Calu3 (cell line): Measurements from ENCODE around the gene CAMSAP3. TPM values are rescaled to one million over a fixed set of nuclear protein-coding genes. Genes with fewer than 3 reads are reported as not detected.

Experiments used
- BruUV-seq: library from RNA; stranded (reverse); fragments of 400-500 nt; replicated peaks from 2 replicates; lab custom pipeline; 2021; lab: Mats Ljungman, UMichigan
- CTCF ChIA-PET: fragments of 300-600 bp; sonication (Branson Sonifier 250); formaldehyde crosslinking; loops from one replicate; lab custom pipeline; 2022; ENCODE audit warnings: antibody characterized with exemption; lab: Charles Lee
- DNase-seq: peaks from one replicate; pipeline ENCODE4 v3.0.0; 2022
- H3K27ac Mint-ChIP-seq: one replicate; pipeline ENCODE4 v1.8.0; 2022; ENCODE audit warnings: mixed read lengths; ENCODE audit not compliant: unreplicated experiment
- H3K27me3 Mint-ChIP-seq: one replicate; pipeline ENCODE4 v1.8.0; 2022; ENCODE audit warnings: mixed read lengths; ENCODE audit not compliant: unreplicated experiment
- H3K36me3 Mint-ChIP-seq: one replicate; pipeline ENCODE4 v1.8.0; 2022; ENCODE audit warnings: mild to moderate bottlenecking, moderate library complexity, mixed read lengths; ENCODE audit not compliant: insufficient read depth, unreplicated experiment
- H3K4me1 Mint-ChIP-seq: one replicate; pipeline ENCODE4 v1.8.0; 2022; ENCODE audit warnings: mild to moderate bottlenecking, low read depth, mixed read lengths; ENCODE audit not compliant: unreplicated experiment
- H3K4me3 Mint-ChIP-seq: one replicate; pipeline ENCODE4 v1.8.0; 2022; ENCODE audit warnings: mild to moderate bottlenecking, low read depth, moderate library complexity, mixed read lengths; ENCODE audit not compliant: unreplicated experiment
- H3K9me3 Mint-ChIP-seq: one replicate; pipeline ENCODE4 v1.8.0; 2022; ENCODE audit warnings: low read depth, mixed read lengths; ENCODE audit not compliant: unreplicated experiment
- intact Hi-C: fragments of 100-400 bp; cut with micrococcal nuclease; formaldehyde crosslinking; loops from one replicate; pipeline ENCODE4 v1.10.0; 2022; ENCODE audit not compliant: unreplicated experiment
- total RNA-seq: library from RNA; stranded (reverse); gene quantifications from 2 replicates; pipeline ENCODE4 v1.2.3, GENCODE V29; 2022
- TF ChIP-seq, protein P1 (sequence below): fragments of 200-600 bp; IDR thresholded peaks from one replicate; pipeline ENCODE4 v1.8.0; 2022; ENCODE audit warnings: antibody characterized with exemption; ENCODE audit not compliant: unreplicated experiment

CAMSAP3 gene
- total RNA-seq, 1 experiment from 2014 or later: 26.0 TPM

DNA sequence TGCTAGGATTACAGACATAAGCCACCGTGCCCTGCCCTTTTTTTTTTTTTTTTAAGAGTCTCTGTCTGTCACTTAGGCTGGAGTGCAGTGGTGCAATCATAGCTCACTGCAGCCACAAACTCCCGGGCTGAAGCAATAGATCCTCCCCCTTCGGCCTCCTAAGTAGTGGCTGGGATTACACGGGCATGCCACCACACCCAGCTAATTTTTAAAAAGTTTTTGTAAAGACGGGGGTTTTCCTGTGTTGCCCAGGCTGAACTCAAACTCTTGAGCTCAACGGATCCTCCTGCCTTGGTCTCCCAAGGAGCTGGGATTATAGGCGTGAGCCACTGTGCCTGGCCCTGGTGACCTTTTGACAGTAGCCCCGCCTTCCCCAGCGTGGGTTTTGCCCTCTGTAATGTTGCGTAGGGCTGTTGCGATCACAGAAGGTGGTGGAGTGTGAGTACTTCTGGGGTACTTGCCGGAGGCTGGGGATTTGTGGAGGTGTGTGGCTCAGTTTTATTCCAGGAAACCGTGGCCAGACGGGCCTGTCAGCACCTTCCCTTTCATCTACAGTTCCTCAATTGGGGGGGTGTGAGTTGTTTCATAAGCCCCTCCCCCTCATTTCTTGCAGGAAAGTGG, 61.6 kb downstream of the CAMSAP3 start:
- CTCF ChIA-PET: interaction anchor here (0.7 kb wide), 1 partner anchor 89 kb away, joined by 3 read pairs; no protein-coding TSS in a partner anchor
- H3K9me3 Mint-ChIP-seq: no peaks in the 10 kb centered on the region
- intact Hi-C loops: no loop called here

DNA sequence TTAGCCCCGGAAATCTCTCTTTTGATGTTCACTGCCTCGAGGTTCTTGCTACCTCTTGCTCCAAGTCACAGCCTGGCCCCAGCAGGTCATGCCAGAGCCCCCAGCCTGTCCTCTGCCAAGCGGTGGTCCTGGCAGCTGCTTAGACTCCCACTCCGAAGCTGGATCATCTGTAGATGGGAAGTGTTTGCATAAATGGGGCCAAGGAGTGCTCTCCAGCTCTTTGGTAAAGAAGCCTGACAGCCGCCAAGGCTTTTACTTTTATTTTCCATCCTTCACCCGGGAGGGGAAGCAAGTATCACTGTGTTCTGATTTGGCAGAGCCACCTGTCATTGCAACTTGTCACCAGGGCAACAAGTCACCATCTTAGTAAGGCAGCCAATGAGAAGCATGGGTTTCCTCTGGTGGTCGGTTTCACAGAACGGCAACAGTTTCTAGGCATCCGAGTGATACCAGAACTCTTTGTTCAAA, 62.6 kb downstream of the CAMSAP3 start:
- peaks cover under 1% of the 10 kb centered on the region for H3K4me1 Mint-ChIP-seq
- no peak overlapping the region for H3K27ac Mint-ChIP-seq
- intact Hi-C loops: no loop called here
- no peak for DNase-seq
- BruUV-seq: no TSS peak
- no peak overlapping the region for H3K4me3 Mint-ChIP-seq
- H3K36me3 Mint-ChIP-seq: peaks cover under 1% of the 10 kb centered on the region
- H3K27me3 Mint-ChIP-seq: no peaks in the 10 kb centered on the region
- CTCF ChIA-PET: no interaction called here
- H3K9me3 Mint-ChIP-seq: no peaks in the 10 kb centered on the region
- TF ChIP-seq, protein P1, sequence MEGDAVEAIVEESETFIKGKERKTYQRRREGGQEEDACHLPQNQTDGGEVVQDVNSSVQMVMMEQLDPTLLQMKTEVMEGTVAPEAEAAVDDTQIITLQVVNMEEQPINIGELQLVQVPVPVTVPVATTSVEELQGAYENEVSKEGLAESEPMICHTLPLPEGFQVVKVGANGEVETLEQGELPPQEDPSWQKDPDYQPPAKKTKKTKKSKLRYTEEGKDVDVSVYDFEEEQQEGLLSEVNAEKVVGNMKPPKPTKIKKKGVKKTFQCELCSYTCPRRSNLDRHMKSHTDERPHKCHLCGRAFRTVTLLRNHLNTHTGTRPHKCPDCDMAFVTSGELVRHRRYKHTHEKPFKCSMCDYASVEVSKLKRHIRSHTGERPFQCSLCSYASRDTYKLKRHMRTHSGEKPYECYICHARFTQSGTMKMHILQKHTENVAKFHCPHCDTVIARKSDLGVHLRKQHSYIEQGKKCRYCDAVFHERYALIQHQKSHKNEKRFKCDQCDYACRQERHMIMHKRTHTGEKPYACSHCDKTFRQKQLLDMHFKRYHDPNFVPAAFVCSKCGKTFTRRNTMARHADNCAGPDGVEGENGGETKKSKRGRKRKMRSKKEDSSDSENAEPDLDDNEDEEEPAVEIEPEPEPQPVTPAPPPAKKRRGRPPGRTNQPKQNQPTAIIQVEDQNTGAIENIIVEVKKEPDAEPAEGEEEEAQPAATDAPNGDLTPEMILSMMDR: no peak

More for the DNA sequence above, 61.6 kb downstream of the CAMSAP3 start:
- peaks cover 7% of the 10 kb centered on the region for H3K36me3 Mint-ChIP-seq
- no TSS peak for BruUV-seq
- no peaks in the 10 kb centered on the region for H3K27me3 Mint-ChIP-seq
- H3K27ac Mint-ChIP-seq: no peak overlapping the region
- no peak for DNase-seq
- H3K4me3 Mint-ChIP-seq: no peak overlapping the region
- TF ChIP-seq, protein P1: no peak
- peaks cover 11% of the 10 kb centered on the region for H3K4me1 Mint-ChIP-seq

DNA sequence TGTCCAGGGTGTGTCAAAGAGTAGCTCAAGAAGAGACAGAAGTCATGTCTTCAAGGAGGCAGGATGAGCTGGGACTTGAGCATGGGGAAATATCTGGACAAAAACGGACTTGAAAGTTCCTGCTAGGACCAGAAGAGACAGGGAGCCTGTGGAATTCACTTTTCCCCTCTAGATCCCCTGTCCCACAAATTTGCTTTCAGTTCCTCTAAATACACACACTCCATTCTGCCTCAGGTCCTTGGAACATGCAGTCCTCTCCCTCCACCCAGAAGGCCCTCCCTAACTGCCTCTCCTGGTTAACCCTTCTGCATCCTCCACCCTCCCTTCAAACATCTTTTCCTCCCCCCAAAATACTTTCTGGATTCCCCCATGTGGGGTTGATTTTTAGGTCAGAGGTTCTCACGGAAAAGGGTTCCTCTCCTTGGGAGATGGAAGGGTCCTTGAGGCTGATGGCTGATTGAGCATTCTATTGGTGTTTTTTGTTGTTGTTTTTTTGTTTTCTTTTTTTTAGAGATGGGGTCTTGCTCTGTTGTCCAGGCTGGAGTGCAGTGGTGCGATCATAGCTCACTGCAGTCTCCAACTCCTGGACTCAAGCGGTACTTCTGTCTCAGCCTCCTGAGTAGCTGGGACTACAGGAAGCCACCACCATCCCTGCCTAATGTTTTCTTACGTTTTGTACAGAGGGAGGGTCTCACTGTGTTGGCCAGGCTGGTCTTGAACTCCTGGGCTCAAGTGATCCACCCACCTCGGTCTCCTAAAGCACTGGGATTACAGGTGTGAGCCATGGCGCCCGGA, 66.3 kb downstream of the CAMSAP3 start:
- Mint-ChIP-seq H3K27me3 (no peaks in the 10 kb centered on the region), H3K27ac (no peak overlapping the region), H3K4me1 (no peaks in the 10 kb centered on the region), H3K9me3 (no peaks in the 10 kb centered on the region), H3K36me3 (no peaks in the 10 kb centered on the region), H3K4me3 (no peak overlapping the region)
- DNase-seq: no peak
- TF ChIP-seq, protein P1: no peak
- intact Hi-C loops: no loop called here
- CTCF ChIA-PET: no interaction called here
- BruUV-seq: no TSS peak

DNA sequence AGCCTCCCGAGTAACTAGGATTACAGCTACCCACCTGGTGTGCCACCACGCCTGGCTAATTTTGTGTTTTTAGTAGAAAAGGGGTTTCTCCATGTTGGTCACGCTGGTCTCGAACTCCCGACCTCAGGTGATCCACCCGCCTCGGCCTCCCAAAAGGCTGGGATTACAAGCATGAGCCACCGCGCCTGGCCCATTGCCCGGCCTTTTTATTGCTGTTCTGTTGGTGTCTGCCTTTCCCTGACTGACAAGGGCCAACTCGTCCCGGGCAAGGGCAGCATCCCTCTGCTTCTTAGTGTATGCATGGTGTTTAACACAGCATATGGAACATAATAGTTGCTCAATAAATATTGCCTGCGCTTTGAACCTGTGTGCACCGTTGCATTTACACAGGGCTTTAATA, 67.0 kb downstream of the CAMSAP3 start:
- Mint-ChIP-seq H3K4me1 (no peaks in the 10 kb centered on the region), H3K27ac (no peak overlapping the region), H3K36me3 (no peaks in the 10 kb centered on the region), H3K4me3 (no peak overlapping the region), H3K27me3 (no peaks in the 10 kb centered on the region), H3K9me3 (no peaks in the 10 kb centered on the region)
- intact Hi-C loops: no loop called here
- TF ChIP-seq, protein P1: no peak
- no peak for DNase-seq
- CTCF ChIA-PET: no interaction called here
- BruUV-seq: no TSS peak
